Epithelial cell of proximal tubule (primary cell): ENCODE data around the gene PLEKHH1. TPM values are rescaled to one million over a fixed set of nuclear protein-coding genes. Genes with fewer than 3 reads are reported as not detected.
"Not testable (repeated sequence)": the region's sequence is repeated elsewhere in the genome, so short reads cannot be mapped to it uniquely, and the experiment has no call there.

Source experiments
- DNase-seq: peaks from one replicate; pipeline ENCODE4 v3.0.0-alpha.2; 2011; ENCODE audit warnings: low read depth
- H3K4me3 ChIP-seq: 2 replicates; pipeline ENCODE4 v1.5.1; 2011; ENCODE audit warnings: low read depth, mild to moderate bottlenecking, low read length
- total RNA-seq: library from RNA; depleted of rRNA; stranded (reverse); fragments of >200 nt; gene quantifications from 2 replicates; pipeline ENCODE4 v1.2.3, GENCODE V29; 2015
- TF ChIP-seq, protein P1 (sequence below): conservative IDR thresholded peaks from 2 replicates; pipeline ENCODE4 v1.5.1; 2012; ENCODE audit warnings: low read depth, mild to moderate bottlenecking, low read length

PLEKHH1 gene
- total RNA-seq, 1 donor from 2014 or later: 7.6 TPM

- DNase-seq: no peak
- H3K4me3 ChIP-seq: no peak overlapping the region
- TF ChIP-seq, protein P1, sequence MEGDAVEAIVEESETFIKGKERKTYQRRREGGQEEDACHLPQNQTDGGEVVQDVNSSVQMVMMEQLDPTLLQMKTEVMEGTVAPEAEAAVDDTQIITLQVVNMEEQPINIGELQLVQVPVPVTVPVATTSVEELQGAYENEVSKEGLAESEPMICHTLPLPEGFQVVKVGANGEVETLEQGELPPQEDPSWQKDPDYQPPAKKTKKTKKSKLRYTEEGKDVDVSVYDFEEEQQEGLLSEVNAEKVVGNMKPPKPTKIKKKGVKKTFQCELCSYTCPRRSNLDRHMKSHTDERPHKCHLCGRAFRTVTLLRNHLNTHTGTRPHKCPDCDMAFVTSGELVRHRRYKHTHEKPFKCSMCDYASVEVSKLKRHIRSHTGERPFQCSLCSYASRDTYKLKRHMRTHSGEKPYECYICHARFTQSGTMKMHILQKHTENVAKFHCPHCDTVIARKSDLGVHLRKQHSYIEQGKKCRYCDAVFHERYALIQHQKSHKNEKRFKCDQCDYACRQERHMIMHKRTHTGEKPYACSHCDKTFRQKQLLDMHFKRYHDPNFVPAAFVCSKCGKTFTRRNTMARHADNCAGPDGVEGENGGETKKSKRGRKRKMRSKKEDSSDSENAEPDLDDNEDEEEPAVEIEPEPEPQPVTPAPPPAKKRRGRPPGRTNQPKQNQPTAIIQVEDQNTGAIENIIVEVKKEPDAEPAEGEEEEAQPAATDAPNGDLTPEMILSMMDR: no peak
These were observed 5.4 kb downstream of the PLEKHH1 start for GRCh38 chr14:67538501-67538900.

DNA sequence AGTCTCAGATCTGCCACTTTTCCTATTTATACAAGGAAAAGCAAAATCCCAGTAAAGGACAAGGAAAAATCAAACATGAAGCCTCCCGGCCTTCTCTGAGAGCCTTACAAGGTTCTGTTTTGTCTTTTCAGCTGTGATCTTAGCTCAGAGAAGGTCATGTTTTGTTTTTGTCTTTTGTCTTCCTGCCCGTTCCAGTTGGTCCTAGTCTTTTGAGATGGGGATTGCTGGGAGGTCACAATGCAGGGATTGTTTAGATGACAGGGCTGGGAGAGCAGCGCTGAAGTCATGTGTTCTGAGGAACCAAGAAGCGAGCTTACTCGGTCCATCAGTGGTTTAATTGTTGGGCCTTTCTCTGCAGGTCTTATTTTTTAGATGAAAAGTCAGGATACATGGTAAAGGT, 6.0 kb downstream of the PLEKHH1 start:
- no peak overlapping the region for H3K4me3 ChIP-seq
- TF ChIP-seq, protein P1: no peak
- DNase-seq: no peak

DNA sequence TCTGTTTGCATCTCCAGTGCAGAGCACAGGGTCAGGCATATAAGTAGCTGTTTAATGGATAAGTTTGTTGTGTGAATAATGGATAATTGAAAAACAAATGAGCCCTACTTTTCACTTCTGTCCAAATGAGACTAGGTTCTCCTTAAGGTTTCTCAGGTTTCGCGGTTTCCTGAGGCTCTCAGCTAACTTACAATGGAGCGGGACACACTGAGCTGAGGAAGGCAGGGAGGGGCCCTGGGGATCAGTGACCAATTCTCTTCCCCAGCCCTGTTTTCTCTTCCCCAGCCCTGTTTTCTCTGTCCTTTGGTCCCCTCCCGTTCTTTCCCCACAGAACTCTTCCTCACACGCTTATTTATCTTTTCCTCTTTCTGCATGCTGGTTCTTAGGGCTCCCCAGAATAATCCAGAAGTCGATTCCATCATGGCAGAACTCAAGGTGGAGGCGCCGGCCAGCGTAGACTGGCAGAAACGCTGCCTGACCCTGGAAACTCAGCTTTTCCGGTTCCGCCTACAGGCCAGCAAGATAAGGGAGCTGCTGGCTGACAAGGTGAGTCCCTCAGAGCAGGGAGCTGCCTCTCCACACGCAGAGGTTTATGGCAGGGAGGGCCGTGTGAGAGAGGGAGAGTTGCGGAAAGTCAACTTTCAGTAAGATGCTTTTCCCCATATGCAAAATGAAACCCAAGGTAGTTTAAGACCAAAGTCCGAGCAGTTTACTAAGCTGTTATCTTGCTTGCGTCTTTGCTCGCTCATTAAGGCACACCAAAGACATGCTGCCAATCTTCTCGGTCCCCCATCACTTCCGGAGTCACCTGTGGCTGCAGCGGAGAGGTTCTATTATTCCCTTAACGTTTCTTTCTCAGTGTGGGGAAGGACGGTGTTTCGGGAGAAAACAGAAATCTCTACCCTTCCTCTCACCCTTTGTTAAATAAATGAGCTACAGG, 8.6 kb downstream of the PLEKHH1 start:
- TF ChIP-seq, protein P1: no peak
- H3K4me3 ChIP-seq: no peak overlapping the region
- no peak for DNase-seq

DNA sequence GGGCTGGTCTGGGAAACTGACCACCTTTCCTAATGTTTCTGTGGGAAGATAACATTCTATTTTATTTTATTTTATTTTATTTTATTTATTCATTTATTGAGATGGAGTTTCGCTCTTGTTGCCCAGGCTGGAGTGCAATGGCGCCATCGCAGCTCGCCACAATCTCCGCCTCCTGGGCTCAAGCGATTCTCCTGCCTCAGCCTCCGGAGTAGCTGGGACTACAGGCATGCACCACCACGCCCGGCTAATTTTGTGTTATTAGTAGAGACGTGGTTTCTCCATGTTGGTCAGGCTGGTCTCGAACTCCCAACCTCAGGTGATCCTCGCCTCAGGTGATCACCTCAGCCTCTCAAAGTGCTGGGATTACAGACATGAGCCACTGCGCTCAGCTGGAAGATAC, 9.5 kb downstream of the PLEKHH1 start:
- not testable (repeated sequence) for H3K4me3 ChIP-seq, DNase-seq

- TF ChIP-seq, protein P1: no peak
- H3K4me3 ChIP-seq: no peak overlapping the region
- no peak for DNase-seq
These were observed 11.5 kb downstream of the PLEKHH1 start for GRCh38 chr14:67544590-67544989.

DNA sequence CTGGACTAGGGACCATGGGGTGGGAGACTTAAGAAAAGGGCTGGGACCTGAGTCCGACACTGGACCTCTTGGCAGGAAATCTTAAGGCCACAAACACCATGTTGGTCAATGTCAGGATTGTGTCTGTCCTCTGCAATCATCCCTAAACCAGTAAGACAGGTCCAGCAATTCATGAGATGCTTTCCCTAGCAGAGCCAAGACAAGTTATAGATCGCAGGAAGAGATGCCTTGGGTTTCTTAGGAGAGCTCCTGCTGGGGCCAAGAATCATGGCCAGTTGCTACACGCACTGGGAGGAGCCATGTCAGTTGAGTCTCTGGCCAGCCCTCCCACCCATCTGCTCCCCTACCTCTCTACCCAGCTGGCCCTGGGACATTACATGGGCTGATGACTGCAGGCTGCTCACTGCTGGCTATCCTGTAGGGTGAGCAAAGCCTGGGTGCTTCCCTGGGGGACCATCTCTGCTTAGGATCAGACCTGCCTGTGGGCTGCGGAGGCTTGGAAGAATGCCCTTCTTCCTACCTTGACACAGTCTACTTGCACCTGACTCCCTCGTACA, 14.2 kb downstream of the PLEKHH1 start:
- no peak overlapping the region for H3K4me3 ChIP-seq
- no peak for DNase-seq
- TF ChIP-seq, protein P1: no peak

DNA sequence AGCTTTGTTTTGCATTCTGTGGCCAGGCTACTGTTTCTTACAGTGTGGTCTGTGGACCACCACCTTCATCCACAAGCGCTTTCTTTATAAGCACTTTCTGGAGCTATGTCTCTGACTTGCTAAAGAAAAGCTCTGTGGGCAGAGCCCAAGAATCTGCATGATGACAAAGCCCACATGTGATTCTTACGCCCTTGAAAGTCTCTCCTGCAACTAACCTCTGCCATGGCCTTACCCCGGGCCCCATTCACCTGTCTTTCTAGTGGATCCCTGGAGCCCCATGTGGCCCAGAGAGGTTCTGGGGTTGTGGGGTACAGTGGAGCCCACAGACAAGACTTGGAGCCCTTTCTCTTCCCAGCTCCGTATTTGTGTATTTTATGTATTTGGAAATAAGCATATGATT, 16.6 kb downstream of the PLEKHH1 start:
- TF ChIP-seq, protein P1: no peak
- H3K4me3 ChIP-seq: no peak overlapping the region
- no peak for DNase-seq
